Omental fat pad (tissue), 4 donors: ENCODE measurements around the gene FGFBP2. TPM values are rescaled to one million over a fixed set of nuclear protein-coding genes. Genes with fewer than 3 reads are reported as not detected.

ENCODE experiments used
- ATAC-seq: fragments of 150-250 bp; one replicate; pipeline ENCODE4 v1.9.1; 2016; ENCODE audit warnings: mild to moderate bottlenecking, moderate library complexity; ENCODE audit not compliant: low FRiP score
- DNase-seq: peaks from one replicate; pipeline ENCODE4 v3.0.0-alpha.2; 2019; ENCODE audit warnings: low spot score
- CTCF ChIP-seq, 3 donors: fragments of 450-650 bp; IDR thresholded peaks; one replicate each; pipeline ENCODE4 v1.5.1; 2016 to 2017; ENCODE audit warnings: antibody characterized with exemption in 3 of 3, mild to moderate bottlenecking in 3 of 3, moderate library complexity in 2 of 3
- total RNA-seq, 4 donors: library from RNA; depleted of rRNA; stranded (reverse); fragments of >200 nt; gene quantifications; one replicate each; pipeline ENCODE4 v1.1.0, GENCODE V29; 2016

Gene FGFBP2
- total RNA-seq, 4 donors from 2014 or later, result 4.7 to 34.8 (median 20.9) TPM

DNA sequence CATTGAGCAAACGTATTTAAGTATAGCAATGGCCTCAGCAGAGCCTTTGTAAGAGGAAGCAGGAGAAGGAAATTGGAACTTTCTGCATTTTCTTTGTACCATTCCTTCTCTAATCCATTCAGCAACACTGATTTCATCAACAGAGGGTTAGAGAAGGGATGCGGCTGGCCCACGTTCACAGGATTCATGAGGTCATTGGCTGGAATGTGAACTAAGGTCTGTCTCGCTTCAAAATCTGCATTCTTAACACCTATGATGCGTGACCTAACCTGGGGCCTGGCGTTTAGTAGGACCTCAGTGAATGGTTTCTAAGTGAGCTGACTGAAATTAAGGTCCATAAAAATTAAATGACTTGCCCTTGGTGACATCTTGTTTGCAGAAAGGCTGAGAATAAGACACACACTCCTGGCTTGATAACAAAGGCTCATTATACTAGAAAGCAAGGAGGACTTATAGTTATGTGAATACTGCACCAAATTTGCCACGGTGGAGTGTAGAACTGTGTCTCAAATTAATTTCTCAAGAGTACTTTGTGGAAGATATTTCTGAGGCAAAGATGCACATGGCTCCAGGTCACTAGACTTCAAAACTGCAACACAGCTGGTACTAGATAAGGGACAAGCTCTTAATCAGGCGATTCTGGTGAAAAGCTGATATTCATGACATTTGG is 49.9 kb downstream of the FGFBP2 start:
- no peak for DNase-seq
- TF ChIP-seq CTCF (IDR thresholded peaks at IDR 0.05), result no peak
- no peak for ATAC-seq

GRCh38 chr4:15912236-15912635 is 50.7 kb downstream of the FGFBP2 start:
- DNase-seq, result no peak
- no peak for TF ChIP-seq CTCF (IDR thresholded peaks at IDR 0.05)
- no peak for ATAC-seq

Other genes with a start within 250 kb of the FGFBP2 start
- 10 to 100 TPM in 1 of 4 donors, 1 to 10 TPM in 3; 7.3 to 13.9 (median 9.2) TPM for gene CD38, start 184.8 kb downstream of the FGFBP2 start, total RNA-seq
- gene FGFBP1, start 24.4 kb downstream of the FGFBP2 start, total RNA-seq, result 10 to 100 TPM in 1 of 4 donors, 1 to 10 TPM in 2, under 1 TPM in 1; 0.50 to 25.8 (median 1.9) TPM
- under 1 TPM in 1 of 4 donors, not detected in 3; 0.09 TPM for gene PROM1, start 120.8 kb upstream of the FGFBP2 start, total RNA-seq